ENCODE results near the gene TRIM74.
"Not testable (repeated sequence)": the region's sequence is repeated elsewhere in the genome, so short reads cannot be mapped to it uniquely, and the experiment has no call there.

The TRIM74 gene

GRCh38 chr7:72954563-72955198 lies 14.6 kb downstream of the TRIM74 start:
- not testable (repeated sequence) for DNase-seq

DNA sequence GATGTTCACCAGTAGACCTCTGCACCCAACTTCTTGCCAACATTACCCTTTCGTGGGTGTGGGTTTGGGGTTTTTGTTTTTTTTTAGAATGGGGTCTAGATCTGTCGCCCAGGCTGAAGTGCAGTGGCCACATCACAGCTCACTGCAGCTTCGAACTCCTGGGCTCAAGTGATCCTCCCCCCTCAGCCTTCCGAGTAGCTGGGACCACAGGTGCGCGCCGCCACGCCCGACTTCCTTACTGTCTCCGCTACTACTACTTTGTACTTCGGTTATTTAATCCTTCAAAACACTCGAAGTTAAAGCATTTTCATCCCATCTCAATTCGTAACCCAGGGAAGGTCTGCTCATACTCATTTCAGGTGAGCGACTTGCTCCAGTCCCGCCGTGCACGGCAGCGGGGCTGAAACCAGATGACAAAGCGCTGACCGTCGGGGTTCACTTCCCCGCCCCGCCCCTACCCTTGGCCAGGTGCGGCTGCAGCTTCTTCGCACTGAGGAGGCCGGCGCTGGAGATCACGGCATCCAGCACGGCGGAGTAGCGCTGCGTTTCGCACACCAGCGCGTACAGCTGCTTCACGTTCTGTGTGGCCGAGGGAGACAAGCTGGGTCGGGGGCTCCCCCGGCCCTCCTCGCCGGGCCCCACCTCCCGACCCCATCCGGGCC lies 15.2 kb downstream of the TRIM74 start:
- not testable (repeated sequence) for DNase-seq

DNA sequence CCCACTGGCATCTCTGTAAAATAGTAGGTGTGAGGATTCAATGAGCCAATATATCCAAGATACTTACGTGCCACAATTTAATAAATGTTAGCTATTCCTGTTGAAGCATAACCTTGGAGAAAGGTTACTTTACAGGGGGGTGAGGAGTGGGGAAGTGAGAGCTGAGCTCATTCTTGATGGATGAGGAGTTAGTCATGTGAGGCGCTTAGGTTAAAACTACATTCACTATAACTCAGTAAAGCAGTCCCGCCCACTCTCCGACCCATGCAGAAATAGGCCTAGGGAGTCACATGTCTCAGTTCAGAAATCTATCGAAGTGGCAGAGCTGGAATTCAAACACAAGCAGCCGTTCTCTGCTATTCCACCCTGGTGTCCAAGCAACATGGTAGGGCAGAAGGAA lies 18.8 kb downstream of the TRIM74 start:
- not testable (repeated sequence) for DNase-seq

GRCh38 chr7:72949686-72950085 lies 19.6 kb downstream of the TRIM74 start:
- DNase-seq, result not testable (repeated sequence)

- not testable (repeated sequence) for DNase-seq
These were observed 20.0 kb downstream of the TRIM74 start for GRCh38 chr7:72949276-72949675.

DNA sequence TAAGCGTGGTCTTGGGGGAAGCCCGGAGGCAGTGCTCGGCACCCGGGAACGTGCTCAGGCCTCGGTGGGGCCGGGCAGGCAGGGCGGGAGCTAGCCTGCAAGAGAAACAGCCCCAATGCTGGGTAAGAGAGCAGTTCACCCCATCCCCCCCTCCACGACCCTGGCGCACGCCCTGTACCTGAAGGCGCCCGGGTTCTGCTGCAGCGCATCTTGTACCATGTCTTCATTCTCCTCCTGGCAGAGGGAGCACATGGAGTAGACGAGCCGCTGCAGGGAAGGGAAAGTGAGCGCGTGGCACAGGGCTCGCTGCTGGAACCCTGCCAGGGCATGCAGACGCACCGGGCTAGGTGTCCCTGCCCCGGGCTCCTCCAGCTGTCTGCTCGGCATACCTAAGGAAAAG lies 20.6 kb downstream of the TRIM74 start:
- DNase-seq, result not testable (repeated sequence)

DNA sequence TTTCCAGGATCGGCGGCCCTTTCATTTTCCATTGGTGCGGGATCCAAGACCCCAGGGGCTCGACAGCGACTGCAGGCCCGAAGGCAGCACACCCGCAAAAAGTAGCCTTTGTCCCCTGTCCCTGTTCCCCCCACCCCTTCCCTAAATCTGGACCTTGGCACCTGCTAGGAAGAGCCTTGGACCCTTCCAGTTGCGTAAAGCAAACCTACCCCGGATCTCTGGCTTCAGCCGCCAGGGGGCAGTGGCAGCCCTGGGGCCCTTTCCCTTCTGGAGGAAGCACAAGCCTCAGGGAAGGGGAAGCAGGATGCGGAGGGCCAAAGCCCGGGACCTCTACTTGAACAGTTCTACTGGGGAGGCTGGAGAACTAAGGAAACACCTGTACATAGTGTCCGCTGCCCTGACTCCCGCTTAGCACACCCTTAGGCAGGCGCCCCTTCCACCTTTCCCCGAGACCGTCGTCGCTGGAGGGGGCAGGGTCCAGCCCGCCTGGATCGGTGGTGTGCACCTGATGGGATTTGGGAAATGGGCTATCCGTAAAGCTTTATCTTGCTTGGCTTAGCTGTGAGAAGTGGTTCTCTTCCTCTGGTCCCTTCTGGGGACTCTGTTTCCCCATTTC lies 23.0 kb downstream of the TRIM74 start:
- not testable (repeated sequence) for DNase-seq

DNA sequence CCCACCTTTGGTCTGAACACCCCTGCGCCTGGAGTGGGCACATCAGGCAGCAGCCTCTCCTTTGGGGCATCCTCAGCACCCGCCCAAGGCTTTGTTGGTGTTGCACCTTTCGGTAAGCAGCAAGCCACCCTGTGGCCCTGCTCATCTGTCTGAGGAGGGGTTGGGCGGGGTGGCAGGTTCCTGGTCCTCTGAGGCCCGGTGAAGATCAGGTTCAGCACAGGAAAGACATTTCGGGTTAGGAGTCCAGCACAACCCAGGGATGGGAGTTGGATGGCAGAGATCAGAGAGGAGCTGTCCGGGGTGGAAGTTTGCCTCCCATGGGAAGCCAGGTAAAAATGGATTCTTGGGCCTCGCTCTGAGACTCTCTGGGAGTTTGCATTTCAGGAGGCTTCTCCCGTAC lies 23.7 kb downstream of the TRIM74 start:
- not testable (repeated sequence) for DNase-seq

GRCh38 chr7:72944937-72945336 lies 24.3 kb downstream of the TRIM74 start:
- DNase-seq, result not testable (repeated sequence)

- DNase-seq, result not testable (repeated sequence)
These were observed 26.3 kb downstream of the TRIM74 start for GRCh38 chr7:72942956-72943355.

GRCh38 chr7:72942022-72942705 lies 27.1 kb downstream of the TRIM74 start:
- DNase-seq, result not testable (repeated sequence)

DNA sequence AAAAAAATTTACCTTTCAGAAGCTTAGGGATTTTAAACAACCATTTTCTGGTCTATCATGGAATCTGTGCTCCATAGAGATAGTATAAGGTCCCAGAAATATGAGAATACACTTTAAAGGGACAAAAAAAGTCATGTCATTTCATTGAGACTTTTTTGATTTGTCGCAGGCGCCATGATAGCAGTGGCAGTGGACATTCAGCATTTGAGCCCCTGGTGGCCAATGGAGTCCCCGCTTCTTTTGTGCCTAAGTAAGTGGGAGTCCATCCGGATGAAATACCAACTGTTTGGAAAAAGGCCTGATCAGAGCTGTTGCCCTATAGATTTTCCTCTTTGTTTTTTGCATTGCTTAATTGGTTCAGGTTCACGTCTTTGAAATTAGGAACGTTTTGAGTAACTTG lies 41.0 kb downstream of the TRIM74 start:
- DNase-seq, result not testable (repeated sequence)

- DNase-seq, result not testable (repeated sequence)
These were observed 41.5 kb downstream of the TRIM74 start for GRCh38 chr7:72927791-72928190.

DNA sequence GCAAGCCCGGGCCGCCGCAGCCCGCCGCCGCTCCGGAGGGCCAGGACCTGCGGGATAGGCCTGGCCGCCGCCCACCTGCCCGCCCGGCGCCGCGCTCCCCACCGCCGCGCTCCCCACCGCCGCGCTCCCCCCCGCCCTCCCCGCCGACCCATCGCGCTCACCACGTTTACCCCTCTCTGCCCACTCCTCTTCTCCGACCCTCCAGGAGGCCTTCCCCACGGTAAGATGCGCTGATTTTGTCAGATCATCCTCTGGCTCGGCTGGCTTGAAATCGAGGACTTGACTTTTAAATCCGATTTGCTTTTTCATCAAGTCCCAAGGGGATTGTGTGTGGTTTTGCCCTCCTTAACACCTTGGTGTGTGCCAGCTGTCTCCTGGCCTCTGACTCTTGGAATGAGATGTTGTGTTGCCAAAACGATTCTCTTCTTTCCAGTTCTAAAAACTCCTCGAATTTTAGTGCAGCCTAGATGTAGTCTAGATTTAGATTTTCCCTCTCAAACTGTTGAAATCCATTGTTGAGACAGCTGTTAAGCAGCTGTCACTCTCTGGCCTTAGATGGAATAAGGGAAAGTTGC lies 43.6 kb downstream of the TRIM74 start:
- no peak for DNase-seq

DNA sequence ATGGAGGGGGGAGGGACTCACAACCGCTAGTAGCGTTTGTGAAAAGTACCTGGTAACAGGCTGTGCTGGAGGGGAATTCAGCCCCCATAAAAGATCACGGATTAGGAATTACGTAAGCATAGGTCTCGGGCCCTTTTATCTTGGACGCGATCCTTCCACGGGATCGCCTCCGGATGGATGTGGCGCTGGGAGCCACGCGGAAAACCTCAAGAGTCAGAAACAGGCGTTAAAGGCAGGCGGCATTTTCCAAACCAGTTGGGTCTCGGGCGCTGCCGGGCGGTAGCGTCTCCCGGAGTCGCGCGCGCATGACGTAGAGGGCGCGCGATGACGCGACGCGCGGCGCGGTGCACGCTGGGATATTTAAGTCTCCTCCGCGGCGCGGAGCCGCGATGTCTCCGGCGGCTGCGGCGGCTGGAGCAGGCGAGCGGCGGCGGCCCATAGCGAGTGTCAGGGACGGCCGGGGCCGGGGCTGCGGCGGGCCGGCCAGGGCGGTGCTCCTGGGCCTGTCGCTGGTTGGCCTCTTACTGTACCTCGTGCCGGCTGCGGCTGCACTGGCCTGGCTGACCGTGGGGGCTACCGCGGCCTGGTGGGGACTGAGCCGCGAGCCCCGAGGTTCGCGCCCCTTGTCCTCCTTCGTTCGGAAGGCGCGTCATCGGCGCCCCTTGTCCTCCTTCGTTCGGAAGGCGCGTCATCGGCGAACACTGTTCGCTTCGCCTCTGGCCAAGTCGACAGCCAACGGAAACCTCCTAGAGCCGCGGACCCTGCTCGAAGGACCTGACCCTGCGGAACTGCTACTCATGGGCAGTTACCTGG lies 44.3 kb downstream of the TRIM74 start, which contains the start of gene POM121:
POM121 (plus strand) TSS at position 363 of the 813 bp plus-strand sequence; CDS start at position 390, 27 bp downstream.
- DNase-seq, result peak; percentile 75

GRCh38 chr7:72924386-72924732 lies 44.9 kb downstream of the TRIM74 start:
- no peak for DNase-seq

- no peak for DNase-seq
These were observed 50.0 kb downstream of the TRIM74 start for GRCh38 chr7:72919256-72919775.

DNA sequence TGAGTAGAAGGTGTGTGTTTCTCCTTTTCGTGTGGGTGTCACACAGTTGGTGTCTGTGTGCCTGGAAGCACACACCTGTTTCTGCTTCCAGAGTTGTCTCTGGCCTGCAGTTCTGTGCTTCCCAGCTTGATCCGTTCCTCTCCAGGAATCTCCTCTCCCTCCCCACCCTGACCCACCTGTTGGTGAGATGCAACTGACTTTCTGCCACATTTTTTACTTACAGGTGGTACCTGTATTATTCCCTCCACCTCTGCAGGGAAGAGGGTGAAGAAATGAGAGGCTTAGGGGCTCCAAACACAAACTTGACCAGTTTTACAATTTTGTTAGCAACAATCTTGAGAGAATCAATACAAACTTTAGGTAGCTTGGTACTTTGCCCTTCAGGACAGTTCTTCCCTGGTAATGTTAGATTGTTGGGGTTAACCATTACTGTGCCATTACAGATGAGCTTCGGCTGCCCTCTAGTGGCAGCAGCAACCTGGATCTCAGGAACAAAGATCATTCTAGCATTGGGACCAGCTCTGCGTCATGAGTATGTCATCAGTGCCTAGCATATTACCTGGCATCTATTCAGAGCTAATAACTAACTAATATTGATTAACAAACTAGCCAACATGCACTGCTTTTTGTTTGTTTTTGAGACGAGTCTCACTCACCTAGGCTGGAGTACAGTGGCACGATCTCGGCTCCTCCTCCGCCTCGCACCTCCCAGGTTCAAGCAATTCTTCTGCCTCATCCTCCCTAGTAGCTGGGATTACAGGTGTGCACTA lies 54.3 kb downstream of the TRIM74 start:
- peak; percentile 11 for DNase-seq

GRCh38 chr7:72913750-72914149 lies 55.5 kb downstream of the TRIM74 start:
- not testable (repeated sequence) for DNase-seq

DNA sequence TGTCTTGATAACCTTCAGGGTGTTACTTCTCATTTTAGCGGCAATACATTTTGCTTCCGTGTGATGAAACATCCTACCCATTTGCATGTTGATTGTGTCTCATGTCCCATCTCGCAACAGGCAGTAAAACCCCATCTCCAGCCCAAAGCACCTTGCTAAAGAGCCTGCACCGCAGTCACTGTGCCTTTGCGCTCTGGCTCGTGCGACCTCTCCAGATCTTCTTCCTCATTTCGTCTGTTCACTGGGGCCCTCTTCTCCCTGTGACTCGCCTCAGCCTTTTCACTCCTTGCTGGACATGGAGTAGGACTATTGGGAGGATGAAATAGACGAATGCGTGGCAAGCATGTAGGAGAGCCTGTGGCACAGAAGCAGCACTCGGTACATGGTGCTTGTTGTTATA lies 57.9 kb downstream of the TRIM74 start:
- DNase-seq, result not testable (repeated sequence)

All from NCI-H1436 (cell line).